B cell (primary cell): ENCODE results near the gene PNMA8B. TPM values are rescaled to one million over a fixed set of nuclear protein-coding genes. Genes with fewer than 3 reads are reported as not detected.

Experiments used
- ATAC-seq: fragments of 200-7000 bp; cut with Tn5 transposase; one replicate; pipeline ENCODE4 v1.10.0; 2021; ENCODE audit warnings: low read depth, mild to moderate bottlenecking, moderate number of reproducible peaks, moderate library complexity
- CTCF ChIA-PET: fragments of 350-600 bp; sonication (Branson Sonifier 250); formaldehyde crosslinking; loops from one replicate; lab custom pipeline; 2021; ENCODE audit warnings: antibody characterized with exemption, inconsistent platforms; lab: Charles Lee
- POLR2A ChIA-PET: fragments of 350-600 bp; sonication (Branson Sonifier 250); formaldehyde crosslinking; loops from one replicate; lab custom pipeline; 2021; ENCODE audit warnings: antibody characterized with exemption; lab: Charles Lee
- DNase-seq: peaks from one replicate; pipeline ENCODE4 v3.0.0; 2013
- H2AFZ ChIP-seq: 2 replicates; pipeline ENCODE4 v1.6.1; 2012; ENCODE audit warnings: mild to moderate bottlenecking, low read depth, low read length; ENCODE audit not compliant: insufficient read depth, poor library complexity, severe bottlenecking
- H3K27ac ChIP-seq, 2 donors: 1 replicate in 1 of 2; 2 replicates in 1 of 2; pipeline ENCODE4 v1.5.1; 2012 to 2013; ENCODE audit warnings: low read length in 2 of 2, mild to moderate bottlenecking in 2 of 2, moderate library complexity in 1 of 2
- H3K27me3 ChIP-seq, 4 experiments: fragments of 200-600 bp in 1 of 4; sonication (generic) in 1 of 4; replicated peaks in 1 of 4; 1 replicate in 2 of 4; 2 replicates in 2 of 4; pipeline versions ENCODE4 v1.6.1 to v1.7.0; 2013 to 2016; ENCODE audit warnings: low read length in 3 of 4, mild to moderate bottlenecking in 2 of 4, mixed read lengths in 1 of 4, moderate library complexity in 1 of 4; ENCODE audit not compliant: insufficient read depth in 4 of 4, control insufficient read depth in 3 of 4; ENCODE audit errors: control extremely low read depth in 1 of 4
- H3K36me3 ChIP-seq, 2 experiments: replicated peaks in 1 of 2; 1 replicate in 1 of 2; 2 replicates in 1 of 2; pipeline versions ENCODE4 v1.6.1 to v1.7.1; 2013; ENCODE audit warnings: low read length in 1 of 2; ENCODE audit not compliant: insufficient read depth in 2 of 2, control insufficient read depth in 1 of 2; ENCODE audit errors: control extremely low read depth in 1 of 2, extremely low read depth in 1 of 2
- H3K4me1 ChIP-seq, 2 donors: fragments of 200-600 bp in 1 of 2; sonication (generic) in 1 of 2; 1 replicate in 1 of 2; 2 replicates in 1 of 2; pipeline versions ENCODE4 v1.5.1 to v1.6.1; 2013 to 2017; ENCODE audit warnings: low read length in 2 of 2; ENCODE audit not compliant: control insufficient read depth in 2 of 2, insufficient read depth in 2 of 2
- H3K4me2 ChIP-seq: replicated peaks from 2 replicates; pipeline ENCODE3; 2012; ENCODE audit warnings: mild to moderate bottlenecking, low read depth, low read length; ENCODE audit not compliant: poor library complexity, severe bottlenecking
- H3K4me3 ChIP-seq, 5 experiments: fragments of 200-600 bp in 1 of 5; sonication (generic) in 1 of 5; 1 replicate in 3 of 5; 2 replicates in 2 of 5; pipeline versions ENCODE4 v1.5.1 to v1.7.0; 2011 to 2016; ENCODE audit warnings: low read length in 4 of 5, mild to moderate bottlenecking in 4 of 5, low read depth in 2 of 5, control low read depth in 1 of 5, moderate library complexity in 1 of 5; ENCODE audit not compliant: insufficient read depth in 1 of 5; ENCODE audit errors: control extremely low read depth in 1 of 5, extremely low read depth in 1 of 5
- H3K79me2 ChIP-seq: fragments of 200-600 bp; sonication (generic); one replicate; pipeline ENCODE4 v1.6.0; 2016; ENCODE audit warnings: low read length; ENCODE audit not compliant: control insufficient read depth, insufficient read depth
- H3K9ac ChIP-seq: fragments of 200-600 bp; sonication (generic); 2 replicates; pipeline ENCODE4 v1.6.1; 2017; ENCODE audit warnings: mild to moderate bottlenecking, low read length, moderate library complexity
- H3K9me3 ChIP-seq, 3 donors: one replicate each; pipeline versions ENCODE4 v1.6.1 to v1.7.1; 2013; ENCODE audit warnings: low read length in 2 of 3; ENCODE audit not compliant: control insufficient read depth in 2 of 3, insufficient read depth in 1 of 3; ENCODE audit errors: control extremely low read depth in 1 of 3
- H4K20me1 ChIP-seq: 2 replicates; pipeline ENCODE4 v1.6.0; 2012; ENCODE audit warnings: mild to moderate bottlenecking, low read length; ENCODE audit not compliant: insufficient read depth, control insufficient read depth, poor library complexity, severe bottlenecking
- H3K27ac Mint-ChIP-seq: one replicate; pipeline ENCODE4 v1.8.0; 2021; ENCODE audit warnings: mixed read lengths
- H3K27me3 Mint-ChIP-seq: one replicate; pipeline ENCODE4 v1.8.0; 2021; ENCODE audit warnings: mixed read lengths
- H3K4me1 Mint-ChIP-seq: one replicate; pipeline ENCODE4 v1.8.0; 2021; ENCODE audit warnings: mixed read lengths
- H3K4me3 Mint-ChIP-seq: one replicate; pipeline ENCODE4 v1.8.0; 2021; ENCODE audit warnings: mixed read lengths
- H3K9me3 Mint-ChIP-seq: one replicate; pipeline ENCODE4 v1.8.0; 2022; ENCODE audit warnings: mixed read lengths; ENCODE audit not compliant: insufficient read depth
- CTCF ChIP-seq: fragments of 200-600 bp; IDR thresholded peaks from one replicate; pipeline ENCODE4 v1.8.0; 2022; ENCODE audit warnings: antibody characterized with exemption, mild to moderate bottlenecking
- EZH2 ChIP-seq: IDR thresholded peaks from 2 replicates; pipeline ENCODE4 v1.6.1; 2012; ENCODE audit warnings: borderline replicate concordance, low read depth, mild to moderate bottlenecking, moderate library complexity, low read length; ENCODE audit not compliant: insufficient read depth, poor library complexity, severe bottlenecking
- WGBS: methylation state at CpG from one replicate; pipeline ENCODE4 v1.1.5; 2013; ENCODE audit warnings: missing lambda C conversion rate; ENCODE audit not compliant: insufficient coverage; 5-methylcytosine and 5-hydroxymethylcytosine counted together
- intact Hi-C: fragments of 100-400 bp; cut with micrococcal nuclease; formaldehyde crosslinking; loops from one replicate; pipeline ENCODE4 v1.10.0; 2022
- polyA plus RNA-seq: library from polyadenylated mRNA; depleted of rRNA; stranded (reverse); fragments of >200 nt; gene quantifications from 2 replicates; pipeline ENCODE4 v1.2.3, GENCODE V29; 2012
- total RNA-seq, 2 donors: library from RNA; stranded (reverse); fragments of 120-200 nt in 1 of 2; gene quantifications; 1 replicate in 1 of 2; 2 replicates in 1 of 2; pipeline versions ENCODE4 v1.2.3 to v1.2.4, GENCODE V29; 2013 to 2022

The PNMA8B gene
- total and polyA plus RNA-seq, 2 donors (not counting 1 experiment from before 2014, with no cell fraction given): 0.10 to 0.32 TPM

GRCh38 chr19:46442808-46443450, 52.7 kb downstream of the PNMA8B start:
- no peaks in the 10 kb centered on the region for H3K4me1 Mint-ChIP-seq
- peaks cover 0 to 4% (median 0%) of the 10 kb centered on the region in 4 experiments for H3K27me3 ChIP-seq
- H3K79me2 ChIP-seq: no peaks in the 10 kb centered on the region
- no peak overlapping the region for H2AFZ ChIP-seq
- 57% methylated on average over 4 of the region's 8 CpGs for WGBS
- H3K27me3 Mint-ChIP-seq: peaks cover 9% of the 10 kb centered on the region
- no peak overlapping the region for H3K4me3 Mint-ChIP-seq
- ChIA-PET CTCF (no interaction called here), POLR2A (no interaction called here)
- no peak overlapping the region for H3K27ac Mint-ChIP-seq
- H3K9me3 Mint-ChIP-seq: no peaks in the 10 kb centered on the region
- H4K20me1 ChIP-seq: no peaks in the 10 kb centered on the region
- no peak for ATAC-seq
- no peak overlapping the region for H3K27ac ChIP-seq
- H3K9ac ChIP-seq: no peak overlapping the region
- no peaks in the 10 kb centered on the region for H3K4me1 ChIP-seq
- TF ChIP-seq CTCF: no peak
- no peak overlapping the region for H3K4me2 ChIP-seq
- DNase-seq: no peak
- H3K36me3 ChIP-seq: no peaks in the 10 kb centered on the region
- intact Hi-C loops: no loop called here
- no peaks in the 10 kb centered on the region for H3K9me3 ChIP-seq
- H3K4me3 ChIP-seq: no peak overlapping the region

- H3K9me3 Mint-ChIP-seq: no peaks in the 10 kb centered on the region
- Histone ChIP-seq H3K9me3 (no peaks in the 10 kb centered on the region), H3K27me3 (peaks cover 0 to 5% (median 0%) of the 10 kb centered on the region in 4 experiments), H3K4me3 (no peak overlapping the region), H3K4me1 (no peaks in the 10 kb centered on the region), H2AFZ (no peak overlapping the region), H4K20me1 (no peaks in the 10 kb centered on the region), H3K36me3 (no peaks in the 10 kb centered on the region), H3K27ac (no peak overlapping the region), H3K79me2 (no peaks in the 10 kb centered on the region), H3K9ac (no peak overlapping the region), H3K4me2 (no peak overlapping the region)
- ATAC-seq (no peak), DNase-seq (no peak)
- WGBS: no CpG with 5 or more reads among the region's 1 CpG
- intact Hi-C loops: no loop called here
- no peak overlapping the region for H3K4me3 Mint-ChIP-seq
- no peak overlapping the region for H3K27ac Mint-ChIP-seq
- CTCF ChIA-PET: no interaction called here
- no peaks in the 10 kb centered on the region for H3K4me1 Mint-ChIP-seq
- TF ChIP-seq CTCF (no peak), EZH2 (no peak)
- POLR2A ChIA-PET: no interaction called here
- H3K27me3 Mint-ChIP-seq: peaks cover 9% of the 10 kb centered on the region
Measured at GRCh38 chr19:46441866-46442265, 53.8 kb downstream of the PNMA8B start.

Other genes with a start within 250 kb of the PNMA8B start
- not detected in 2 replicates for gene HIF3A, start 198.8 kb downstream of the PNMA8B start, total RNA-seq
- gene HIF3A, start 198.8 kb downstream of the PNMA8B start, polyA plus RNA-seq: not detected in 2 replicates
- gene PPP5C, start 148.8 kb downstream of the PNMA8B start, total RNA-seq: 51.2 and 58.6 TPM in 2 replicates
- 70.5 and 115 TPM in 2 replicates for gene PPP5C, start 148.8 kb downstream of the PNMA8B start, polyA plus RNA-seq
- not detected in 2 replicates for gene CCDC8, start 82.3 kb downstream of the PNMA8B start, total RNA-seq
- not detected in 2 replicates for gene CCDC8, start 82.3 kb downstream of the PNMA8B start, polyA plus RNA-seq
- not detected in 2 replicates for gene PNMA8C, start 66.9 kb downstream of the PNMA8B start, total RNA-seq
- 0.03 TPM in 1 of 2 replicates, not detected in the other for gene PNMA8C, start 66.9 kb downstream of the PNMA8B start, polyA plus RNA-seq
- gene PNMA8A, start 24.3 kb downstream of the PNMA8B start, total RNA-seq: not detected in 2 replicates
- gene PNMA8A, start 24.3 kb downstream of the PNMA8B start, polyA plus RNA-seq: 0.26 TPM in 1 of 2 replicates, not detected in the other
- 99.3 and 105 TPM in 2 replicates for gene CALM3, start 105.5 kb upstream of the PNMA8B start, total RNA-seq
- gene CALM3, start 105.5 kb upstream of the PNMA8B start, polyA plus RNA-seq: 99.0 and 151 TPM in 2 replicates
- gene PTGIR, start 129.2 kb upstream of the PNMA8B start, total RNA-seq: 1.9 and 2.5 TPM in 2 replicates
- 2.1 and 5.3 TPM in 2 replicates for gene PTGIR, start 129.2 kb upstream of the PNMA8B start, polyA plus RNA-seq
- 6.7 and 12.0 TPM in 2 replicates for gene GNG8, start 140.3 kb upstream of the PNMA8B start, total RNA-seq
- not detected in 2 replicates for gene GNG8, start 140.3 kb upstream of the PNMA8B start, polyA plus RNA-seq
- 0.15 and 0.34 TPM in 2 replicates for gene DACT3, start 165.3 kb upstream of the PNMA8B start, total RNA-seq
- 0.03 and 0.39 TPM in 2 replicates for gene DACT3, start 165.3 kb upstream of the PNMA8B start, polyA plus RNA-seq
- 185 and 192 TPM in 2 replicates for gene PRKD2, start 221.2 kb upstream of the PNMA8B start, total RNA-seq
- 208 and 271 TPM in 2 replicates for gene PRKD2, start 221.2 kb upstream of the PNMA8B start, polyA plus RNA-seq